PFSK-1 (cell line): Measurements from ENCODE around the gene ZNF37A.

ENCODE experiments used
- POLR2AphosphoS5 ChIP-seq: IDR thresholded peaks from 2 replicates; pipeline ENCODE4 v1.6.1; 2012; ENCODE audit warnings: low read depth, mild to moderate bottlenecking, control low read depth, low read length, moderate library complexity
- SIN3A ChIP-seq: IDR thresholded peaks from 2 replicates; pipeline ENCODE4 v1.6.1; 2012; ENCODE audit warnings: mild to moderate bottlenecking, low read length, moderate library complexity, borderline replicate concordance; ENCODE audit not compliant: insufficient read depth
- TAF1 ChIP-seq: IDR thresholded peaks from 2 replicates; pipeline ENCODE4 v1.6.1; 2012; ENCODE audit warnings: low read length, control low read depth, borderline replicate concordance; ENCODE audit not compliant: insufficient read depth

- TF ChIP-seq SIN3A (no peak), POLR2AphosphoS5 (no peak), TAF1 (no peak)
Observed at GRCh38 chr10:38094927-38095574, 914 bp downstream of the ZNF37A start.
